Central memory CD4-positive, alpha-beta T cell (primary cell): ENCODE measurements around the gene GLRA3.
"Not testable (repeated sequence)": the region's sequence is repeated elsewhere in the genome, so short reads cannot be mapped to it uniquely, and the experiment has no call there.

Experiments
- DNase-seq: peaks from one replicate; pipeline ENCODE4 v3.0.0; 2022

GLRA3 gene

GRCh38 chr4:174808836-174809235 is 20.2 kb downstream of the GLRA3 start:
- no peak for DNase-seq

GRCh38 chr4:174808119-174808518 is 20.9 kb downstream of the GLRA3 start:
- no peak for DNase-seq

GRCh38 chr4:174805746-174806145 is 23.3 kb downstream of the GLRA3 start:
- DNase-seq: no peak

- no peak for DNase-seq
Observed at GRCh38 chr4:174794543-174795094, 34.4 kb downstream of the GLRA3 start.

GRCh38 chr4:174789657-174790056 is 39.4 kb downstream of the GLRA3 start:
- no peak for DNase-seq

- not testable (repeated sequence) for DNase-seq
Observed at GRCh38 chr4:174778274-174778986, 50.6 kb downstream of the GLRA3 start.

- DNase-seq: no peak
Observed at GRCh38 chr4:174775366-174775765, 53.7 kb downstream of the GLRA3 start.

- DNase-seq: no peak
Observed at GRCh38 chr4:174764105-174764729, 64.8 kb downstream of the GLRA3 start.

- DNase-seq: no peak
Observed at GRCh38 chr4:174763454-174764104, 65.5 kb downstream of the GLRA3 start.

GRCh38 chr4:174761451-174761850 is 67.6 kb downstream of the GLRA3 start:
- DNase-seq: no peak

GRCh38 chr4:174757736-174758135 is 71.3 kb downstream of the GLRA3 start:
- DNase-seq: no peak

GRCh38 chr4:174753021-174753420 is 76.0 kb downstream of the GLRA3 start:
- no peak for DNase-seq

- DNase-seq: no peak
Observed at GRCh38 chr4:174752026-174752425, 77.0 kb downstream of the GLRA3 start.

- DNase-seq: no peak
Observed at GRCh38 chr4:174749091-174749490, 80.0 kb downstream of the GLRA3 start.

GRCh38 chr4:174746710-174747109 is 82.3 kb downstream of the GLRA3 start:
- no peak for DNase-seq

- DNase-seq: no peak
Observed at GRCh38 chr4:174742561-174742960, 86.5 kb downstream of the GLRA3 start.

- DNase-seq: no peak
Observed at GRCh38 chr4:174739576-174739975, 89.5 kb downstream of the GLRA3 start.

- no peak for DNase-seq
Observed at GRCh38 chr4:174734181-174734580, 94.9 kb downstream of the GLRA3 start.

GRCh38 chr4:174717828-174718227 is 111.2 kb downstream of the GLRA3 start:
- no peak for DNase-seq

- DNase-seq: no peak
Observed at GRCh38 chr4:174716986-174717770, 111.9 kb downstream of the GLRA3 start.

GRCh38 chr4:174714393-174715211 is 114.4 kb downstream of the GLRA3 start:
- DNase-seq: no peak

GRCh38 chr4:174713821-174714220 is 115.2 kb downstream of the GLRA3 start:
- DNase-seq: no peak
